DMS53 treated with DMSO at 0.1 percent for 48 hours (cell line): Measurements from ENCODE around the gene KCND3.

Source experiments
- DNase-seq: peaks from one replicate; lab custom pipeline; 2025; ENCODE audit not compliant: unreplicated experiment; lab: John Stamatoyannopoulos, UW

Gene KCND3

GRCh38 chr1:111884772-111885443 lies 104.6 kb downstream of the KCND3 start:
- DNase-seq = no peak

GRCh38 chr1:111882986-111883560 lies 106.4 kb downstream of the KCND3 start:
- no peak for DNase-seq

GRCh38 chr1:111882559-111882958 lies 106.9 kb downstream of the KCND3 start:
- DNase-seq = no peak

- DNase-seq = no peak
These were observed 108.3 kb downstream of the KCND3 start for GRCh38 chr1:111880881-111881837.

- DNase-seq = no peak
These were observed 110.4 kb downstream of the KCND3 start for GRCh38 chr1:111879081-111879480.

- no peak for DNase-seq
These were observed 110.8 kb downstream of the KCND3 start for GRCh38 chr1:111878649-111879048.

GRCh38 chr1:111878091-111878490 lies 111.4 kb downstream of the KCND3 start:
- no peak for DNase-seq

GRCh38 chr1:111876631-111877030 lies 112.8 kb downstream of the KCND3 start:
- DNase-seq = no peak

GRCh38 chr1:111875640-111876039 lies 113.8 kb downstream of the KCND3 start:
- no peak for DNase-seq

- DNase-seq = no peak
These were observed 115.9 kb downstream of the KCND3 start for GRCh38 chr1:111873460-111874030.

GRCh38 chr1:111870181-111870580 lies 119.3 kb downstream of the KCND3 start:
- DNase-seq = no peak

GRCh38 chr1:111867868-111868440 lies 121.5 kb downstream of the KCND3 start:
- DNase-seq = no peak

- no peak for DNase-seq
These were observed 124.6 kb downstream of the KCND3 start for GRCh38 chr1:111864862-111865261.

GRCh38 chr1:111863401-111863800 lies 126.1 kb downstream of the KCND3 start:
- no peak for DNase-seq

- no peak for DNase-seq
These were observed 126.9 kb downstream of the KCND3 start for GRCh38 chr1:111862599-111862998.

GRCh38 chr1:111861523-111861922 lies 127.9 kb downstream of the KCND3 start:
- DNase-seq = no peak

GRCh38 chr1:111857194-111857651 lies 132.2 kb downstream of the KCND3 start:
- DNase-seq = no peak

- no peak for DNase-seq
These were observed 132.9 kb downstream of the KCND3 start for GRCh38 chr1:111856411-111857185.

- no peak for DNase-seq
These were observed 134.2 kb downstream of the KCND3 start for GRCh38 chr1:111855260-111855659.

GRCh38 chr1:111852261-111852721 lies 137.2 kb downstream of the KCND3 start:
- no peak for DNase-seq
